Measurements from ENCODE around the gene PTPRT.

- TF ChIP-seq KAT8 (CRISPR knock-in tag; IDR thresholded peaks at IDR 0.05) (no peak), ZBTB2 (CRISPR knock-in tag; IDR thresholded peaks at IDR 0.05; ENCODE audit: low read depth) (no peak), ELF3 (CRISPR knock-in tag; IDR thresholded peaks at IDR 0.05) (no peak), ZNF670 (CRISPR knock-in tag; IDR thresholded peaks at IDR 0.05; ENCODE audit: borderline replicate concordance) (no peak), IKZF5 (CRISPR knock-in tag; IDR thresholded peaks at IDR 0.05) (no peak), ZKSCAN8 (CRISPR knock-in tag; IDR thresholded peaks at IDR 0.05; ENCODE audit: borderline replicate concordance) (no peak), MAFK (conservative IDR thresholded peaks at IDR 0.05 in 1 of 2, IDR thresholded peaks at IDR 0.05 in 1 of 2; ENCODE audit: low read length in 2 of 2) (no peak), ZNF335 (CRISPR knock-in tag; IDR thresholded peaks at IDR 0.05) (no peak), MTA3 (CRISPR knock-in tag; IDR thresholded peaks at IDR 0.05) (no peak), ZFAT (CRISPR knock-in tag; conservative IDR thresholded peaks at IDR 0.05) (no peak), KLF12 (CRISPR knock-in tag; IDR thresholded peaks at IDR 0.05; ENCODE audit: borderline replicate concordance) (no peak), ZNF207 (IDR thresholded peaks at IDR 0.05; ENCODE audit: borderline replicate concordance) (no peak)
- TF ChIP-seq, protein P1, sequence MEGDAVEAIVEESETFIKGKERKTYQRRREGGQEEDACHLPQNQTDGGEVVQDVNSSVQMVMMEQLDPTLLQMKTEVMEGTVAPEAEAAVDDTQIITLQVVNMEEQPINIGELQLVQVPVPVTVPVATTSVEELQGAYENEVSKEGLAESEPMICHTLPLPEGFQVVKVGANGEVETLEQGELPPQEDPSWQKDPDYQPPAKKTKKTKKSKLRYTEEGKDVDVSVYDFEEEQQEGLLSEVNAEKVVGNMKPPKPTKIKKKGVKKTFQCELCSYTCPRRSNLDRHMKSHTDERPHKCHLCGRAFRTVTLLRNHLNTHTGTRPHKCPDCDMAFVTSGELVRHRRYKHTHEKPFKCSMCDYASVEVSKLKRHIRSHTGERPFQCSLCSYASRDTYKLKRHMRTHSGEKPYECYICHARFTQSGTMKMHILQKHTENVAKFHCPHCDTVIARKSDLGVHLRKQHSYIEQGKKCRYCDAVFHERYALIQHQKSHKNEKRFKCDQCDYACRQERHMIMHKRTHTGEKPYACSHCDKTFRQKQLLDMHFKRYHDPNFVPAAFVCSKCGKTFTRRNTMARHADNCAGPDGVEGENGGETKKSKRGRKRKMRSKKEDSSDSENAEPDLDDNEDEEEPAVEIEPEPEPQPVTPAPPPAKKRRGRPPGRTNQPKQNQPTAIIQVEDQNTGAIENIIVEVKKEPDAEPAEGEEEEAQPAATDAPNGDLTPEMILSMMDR (CRISPR knock-in tag; IDR thresholded peaks at IDR 0.05): no peak
- TF ChIP-seq, protein P2, sequence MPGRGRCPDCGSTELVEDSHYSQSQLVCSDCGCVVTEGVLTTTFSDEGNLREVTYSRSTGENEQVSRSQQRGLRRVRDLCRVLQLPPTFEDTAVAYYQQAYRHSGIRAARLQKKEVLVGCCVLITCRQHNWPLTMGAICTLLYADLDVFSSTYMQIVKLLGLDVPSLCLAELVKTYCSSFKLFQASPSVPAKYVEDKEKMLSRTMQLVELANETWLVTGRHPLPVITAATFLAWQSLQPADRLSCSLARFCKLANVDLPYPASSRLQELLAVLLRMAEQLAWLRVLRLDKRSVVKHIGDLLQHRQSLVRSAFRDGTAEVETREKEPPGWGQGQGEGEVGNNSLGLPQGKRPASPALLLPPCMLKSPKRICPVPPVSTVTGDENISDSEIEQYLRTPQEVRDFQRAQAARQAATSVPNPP (CRISPR knock-in tag; IDR thresholded peaks at IDR 0.05): no peak
Observed at GRCh38 chr20:42734660-42735368, 454.9 kb downstream of the PTPRT start.
